Measurements from ENCODE around the gene BLOC1S5.

GRCh38 chr6:8047541-8048292 is 16.5 kb downstream of the BLOC1S5 start:
- TF ChIP-seq POLR2A (IDR thresholded peaks at IDR 0.05; ENCODE audit: low read depth, low read length) (no peak), POLR2AphosphoS5 (IDR thresholded peaks at IDR 0.05; ENCODE audit: low read depth, low read length) (no peak), TAF1 (IDR thresholded peaks at IDR 0.05; ENCODE audit: low read depth, low read length) (no peak), PAX5 (IDR thresholded peaks at IDR 0.05; ENCODE audit: insufficient read depth, low read length, severe bottlenecking) (no peak), SPI1 (IDR thresholded peaks at IDR 0.05; ENCODE audit: low read depth, low read length) (no peak), POU2F2 (IDR thresholded peaks at IDR 0.05; ENCODE audit: low read depth, low read length) (no peak)

Measured in GM12891 (cell line).